HCT116 (cell line): Measurements from ENCODE around the gene L1CAM. TPM values are rescaled to one million over a fixed set of nuclear protein-coding genes. Genes with fewer than 3 reads are reported as not detected.

Experiments used
- ATAC-seq: fragments of 200-7000 bp; cut with Tn5 transposase; 2 replicates; pipeline ENCODE4 v1.9.1; 2020; ENCODE audit warnings: mild to moderate bottlenecking, moderate library complexity
- BruUV-seq: library from RNA; stranded (reverse); fragments of 400-500 nt; replicated peaks from 2 replicates; lab custom pipeline; 2021; lab: Mats Ljungman, UMichigan
- CTCF ChIA-PET: fragments of 300-600 bp; sonication (Branson Sonifier 250); formaldehyde crosslinking; loops from one replicate; lab custom pipeline; 2021; ENCODE audit warnings: antibody characterized with exemption; lab: Charles Lee
- POLR2A ChIA-PET: fragments of 300-600, 350-600 bp; sonication (Branson Sonifier 250); formaldehyde crosslinking; loops from one replicate; lab custom pipeline; 2021; ENCODE audit warnings: antibody characterized with exemption; lab: Charles Lee
- RAD21 ChIA-PET, 2 experiments: fragments of 300-600 bp; sonication (Branson Sonifier 250); formaldehyde crosslinking; loops; one replicate each; lab custom pipeline; 2023; ENCODE audit warnings: low total read pairs in 2 of 2; ENCODE audit not compliant: uncharacterized antibody in 2 of 2, unreplicated experiment in 2 of 2, low non-redundant PET in 1 of 2; lab: Charles Lee
- DNase-seq: peaks from one replicate; pipeline ENCODE4 v3.0.0-alpha.2; 2010; ENCODE audit warnings: low read depth, low spot score
- H2AFZ ChIP-seq: fragments of 200-600 bp; shearing (Covaris generic), sonication (generic); 2 replicates; pipeline ENCODE4 v1.6.1; 2017; ENCODE audit warnings: low read depth, mixed run types, mixed read lengths, antibody characterized with exemption, low read length; ENCODE audit not compliant: poor library complexity, severe bottlenecking
- H3K27ac ChIP-seq: 2 replicates; pipeline ENCODE4 v1.5.1; 2012; ENCODE audit warnings: low read depth, low read length
- H3K27me3 ChIP-seq: fragments of 200-600 bp; sonication (generic); 2 replicates; pipeline ENCODE4 v1.6.1; 2016; ENCODE audit warnings: mixed run types, low read length, mixed read lengths; ENCODE audit not compliant: insufficient read depth
- H3K36me3 ChIP-seq, 2 experiments: fragments of 200-500 bp in 1 of 2; fragments of 200-600 bp in 1 of 2; sonication (Bioruptor generic) in 1 of 2; sonication (generic) in 1 of 2; 2 replicates each; pipeline versions ENCODE4 v1.5.1 to v1.6.1; 2014 to 2016; ENCODE audit warnings: low read length in 2 of 2, inconsistent platforms in 1 of 2, mixed read lengths in 1 of 2, mixed run types in 1 of 2; ENCODE audit not compliant: insufficient read depth in 2 of 2, control insufficient read depth in 1 of 2
- H3K4me1 ChIP-seq, 2 experiments: fragments of 200-600 bp in 1 of 2; sonication (generic) in 1 of 2; 2 replicates each; pipeline versions ENCODE4 v1.5.1 to v1.6.1; 2012 to 2017; ENCODE audit warnings: low read length in 2 of 2, inconsistent platforms in 1 of 2, mild to moderate bottlenecking in 1 of 2, mixed read lengths in 1 of 2, mixed run types in 1 of 2, moderate library complexity in 1 of 2; ENCODE audit not compliant: insufficient read depth in 2 of 2, control insufficient read depth in 1 of 2
- H3K4me2 ChIP-seq: fragments of 200-600 bp; sonication (generic); 2 replicates; pipeline ENCODE4 v1.6.1; 2017; ENCODE audit warnings: mixed run types, low read length, mixed read lengths
- H3K4me3 ChIP-seq, 2 experiments: fragments of 200-600 bp in 1 of 2; sonication (generic) in 1 of 2; replicated peaks in 1 of 2; 2 replicates each; pipeline ENCODE4 v1.5.1; 2011 to 2016; ENCODE audit warnings: low read length in 2 of 2, control low read depth in 1 of 2, low read depth in 1 of 2, mild to moderate bottlenecking in 1 of 2, mixed read lengths in 1 of 2, mixed run types in 1 of 2
- H3K79me2 ChIP-seq: fragments of 200-600 bp; sonication (generic); 2 replicates; pipeline ENCODE4 v1.6.1; 2017; ENCODE audit warnings: mild to moderate bottlenecking, mixed run types, low read length, moderate library complexity, mixed read lengths; ENCODE audit not compliant: insufficient read depth
- H3K9ac ChIP-seq: fragments of 200-600 bp; sonication (generic); 2 replicates; pipeline ENCODE4 v1.6.1; 2016; ENCODE audit warnings: low read length, mixed read lengths
- H3K9me2 ChIP-seq: fragments of 200-600 bp; sonication (generic), shearing (Covaris generic); 2 replicates; pipeline ENCODE4 v1.6.1; 2017; ENCODE audit warnings: mixed run types, mild to moderate bottlenecking, moderate library complexity; ENCODE audit not compliant: insufficient read depth
- H3K9me3 ChIP-seq, 2 experiments: fragments of 200-500 bp in 1 of 2; fragments of 200-600 bp in 1 of 2; sonication (Bioruptor generic) in 1 of 2; sonication (generic) in 1 of 2; 2 replicates each; pipeline ENCODE4 v1.6.1; 2014 to 2017; ENCODE audit warnings: low read length in 2 of 2, mixed read lengths in 2 of 2, inconsistent platforms in 1 of 2, low read depth in 1 of 2, mild to moderate bottlenecking in 1 of 2, mixed run types in 1 of 2, moderate library complexity in 1 of 2; ENCODE audit not compliant: control insufficient read depth in 1 of 2, insufficient read depth in 1 of 2
- H4K20me1 ChIP-seq: fragments of 200-600 bp; sonication (generic), shearing (Covaris generic); 2 replicates; pipeline ENCODE4 v1.6.1; 2017; ENCODE audit warnings: mixed run types, mild to moderate bottlenecking, moderate library complexity; ENCODE audit not compliant: insufficient read depth
- ATF3 ChIP-seq: IDR thresholded peaks from 2 replicates; pipeline ENCODE4 v1.6.1; 2012
- CBX3 ChIP-seq: IDR thresholded peaks from 2 replicates; pipeline ENCODE4 v1.6.1; 2012; ENCODE audit warnings: low read depth
- CTCF ChIP-seq, 3 experiments: fragments of 200-600 bp in 1 of 3; sonication (generic) in 1 of 3; IDR thresholded peaks in 2 of 3; conservative IDR thresholded peaks in 1 of 3; 2 replicates each; pipeline ENCODE4 v1.5.1; 2012 to 2017; ENCODE audit warnings: low read depth in 2 of 3, low read length in 2 of 3, antibody characterized with exemption in 1 of 3, borderline replicate concordance in 1 of 3, control low read depth in 1 of 3, mild to moderate bottlenecking in 1 of 3, mixed read lengths in 1 of 3, mixed run types in 1 of 3, moderate library complexity in 1 of 3; ENCODE audit not compliant: insufficient read depth in 1 of 3
- EZH2phosphoT487 ChIP-seq: fragments of 200-600 bp; IDR thresholded peaks from 2 replicates; pipeline ENCODE4 v1.6.1; 2018; ENCODE audit warnings: antibody characterized with exemption, borderline replicate concordance
- MAX ChIP-seq: IDR thresholded peaks from 2 replicates; pipeline ENCODE4 v1.6.1; 2012
- POLR2A ChIP-seq: IDR thresholded peaks from 2 replicates; pipeline ENCODE4 v1.7.0; 2011; ENCODE audit warnings: borderline replicate concordance; ENCODE audit not compliant: insufficient read depth, insufficient read length; ENCODE audit errors: extremely low read depth
- RAD21 ChIP-seq: IDR thresholded peaks from 2 replicates; pipeline ENCODE4 v1.6.1; 2012; ENCODE audit warnings: low read depth, mild to moderate bottlenecking
- YY1 ChIP-seq: IDR thresholded peaks from 2 replicates; pipeline ENCODE4 v1.6.1; 2011; ENCODE audit warnings: low read length, low read depth, moderate library complexity, mild to moderate bottlenecking; ENCODE audit not compliant: insufficient replicate concordance; ENCODE audit errors: extremely low read depth
- ZBTB33 ChIP-seq: IDR thresholded peaks from 2 replicates; pipeline ENCODE4 v1.6.1; 2011; ENCODE audit warnings: mild to moderate bottlenecking, low read length, moderate library complexity; ENCODE audit not compliant: insufficient replicate concordance; ENCODE audit errors: extremely low read depth
- ZNF274 ChIP-seq: fragments of 200-500 bp; sonication (Bioruptor generic); IDR thresholded peaks from 2 replicates; pipeline ENCODE4 v1.6.1; 2014; ENCODE audit warnings: mild to moderate bottlenecking, low read depth, low read length, inconsistent platforms
- intact Hi-C: fragments of 100-400 bp; cut with micrococcal nuclease; formaldehyde crosslinking; loops from 2 replicates; pipeline ENCODE4 v1.10.0; 2022
- total RNA-seq: library from RNA; stranded (reverse); gene quantifications from one replicate; pipeline ENCODE4 v1.2.1, GENCODE V29; 2021; ENCODE audit not compliant: unreplicated experiment

L1CAM gene
- total RNA-seq, 1 experiment from 2014 or later = 14.8 TPM

GRCh38 chrX:153873282-153874084, 12.5 kb downstream of the L1CAM start:
- no peak for DNase-seq

GRCh38 chrX:153871946-153872878, 13.8 kb downstream of the L1CAM start:
- ChIA-PET CTCF (no interaction called here), POLR2A (no interaction called here), RAD21 (no interaction called here)
- no peak overlapping the region for H2AFZ ChIP-seq
- H3K4me2 ChIP-seq = no peak overlapping the region
- BruUV-seq = no TSS peak
- no peak for ATAC-seq
- H3K4me1 ChIP-seq = no peaks in the 10 kb centered on the region
- no peak overlapping the region for H3K27ac ChIP-seq
- H3K4me3 ChIP-seq = no peak overlapping the region
- no peaks in the 10 kb centered on the region for H3K79me2 ChIP-seq
- no peak for DNase-seq
- no peaks in the 10 kb centered on the region for H3K27me3 ChIP-seq
- no peak overlapping the region for H3K9ac ChIP-seq
- no peaks in the 10 kb centered on the region for H3K36me3 ChIP-seq
- no peaks in the 10 kb centered on the region for H3K9me3 ChIP-seq
- H4K20me1 ChIP-seq = no peaks in the 10 kb centered on the region
- no peaks in the 10 kb centered on the region for H3K9me2 ChIP-seq
- intact Hi-C loops = no loop called here
- TF ChIP-seq MAX = no peak
- no peak for TF ChIP-seq RAD21
- TF ChIP-seq CTCF (IDR thresholded peaks at IDR 0.05 in 2 of 3, conservative IDR thresholded peaks at IDR 0.05 in 1 of 3; ENCODE audit: borderline replicate concordance in 1 of 3, insufficient read depth in 1 of 3, low read depth in 2 of 3, low read length in 2 of 3) = no peak
- TF ChIP-seq ZBTB33 = no peak
- no peak for TF ChIP-seq CBX3

More at GRCh38 chrX:153873282-153874084, 12.5 kb downstream of the L1CAM start:
- no peak overlapping the region for H3K27ac ChIP-seq
- H3K36me3 ChIP-seq = no peaks in the 10 kb centered on the region
- no peak overlapping the region for H3K9ac ChIP-seq
- no peaks in the 10 kb centered on the region for H3K9me3 ChIP-seq
- no peaks in the 10 kb centered on the region for H3K79me2 ChIP-seq
- ChIA-PET POLR2A (no interaction called here), CTCF (no interaction called here), RAD21 (no interaction called here)
- ATAC-seq = no peak
- no peaks in the 10 kb centered on the region for H3K27me3 ChIP-seq
- H3K4me1 ChIP-seq = no peaks in the 10 kb centered on the region
- intact Hi-C loops = no loop called here
- no peak overlapping the region for H3K4me3 ChIP-seq
- H2AFZ ChIP-seq = no peak overlapping the region
- TF ChIP-seq ATF3 (no peak), ZNF274 (no peak), EZH2phosphoT487 (no peak), POLR2A (no peak), YY1 (no peak)
- H4K20me1 ChIP-seq = no peaks in the 10 kb centered on the region
- no peak overlapping the region for H3K4me2 ChIP-seq
- BruUV-seq = no TSS peak
- no peaks in the 10 kb centered on the region for H3K9me2 ChIP-seq
